HG02885 (cell line): Measurements from ENCODE around the gene HOOK1.

Source experiments
- ATAC-seq: cut with Tn5 transposase; IDR thresholded peaks from one replicate; pipeline ENCODE4 v1.9.1; 2021; ENCODE audit warnings: mild to moderate bottlenecking; ENCODE audit not compliant: unreplicated experiment, poor library complexity

HOOK1 gene

GRCh38 chr1:59814901-59815825 is at the start of gene HOOK1:
TSS of gene HOOK1 (plus strand) at chr1:59814949. CDS start at chr1:59815118, 169 bp downstream.
- peak; percentile 34 for ATAC-seq

GRCh38 chr1:59765011-59765730 is 49.6 kb upstream of the HOOK1 start:
- ATAC-seq, result no peak

GRCh38 chr1:59766227-59766855 is 48.4 kb upstream of the HOOK1 start:
- no peak for ATAC-seq

- no peak for ATAC-seq
Observed at GRCh38 chr1:59767119-59767518, 47.6 kb upstream of the HOOK1 start.

GRCh38 chr1:59768792-59769735 is 45.7 kb upstream of the HOOK1 start:
- no peak for ATAC-seq

- no peak for ATAC-seq
Observed at GRCh38 chr1:59769736-59770095, 45.0 kb upstream of the HOOK1 start.

- ATAC-seq, result no peak
Observed at GRCh38 chr1:59771361-59771760, 43.4 kb upstream of the HOOK1 start.

GRCh38 chr1:59775480-59775879 is 39.3 kb upstream of the HOOK1 start:
- no peak for ATAC-seq

GRCh38 chr1:59776960-59777852 is 37.5 kb upstream of the HOOK1 start:
- no peak for ATAC-seq

GRCh38 chr1:59779949-59780348 is 34.8 kb upstream of the HOOK1 start:
- no peak for ATAC-seq

- no peak for ATAC-seq
Observed at GRCh38 chr1:59788825-59789224, 25.9 kb upstream of the HOOK1 start.

- ATAC-seq, result no peak
Observed at GRCh38 chr1:59798600-59798999, 16.1 kb upstream of the HOOK1 start.

- ATAC-seq, result no peak
Observed at GRCh38 chr1:59803458-59804038, 11.2 kb upstream of the HOOK1 start.

GRCh38 chr1:59804301-59804700 is 10.4 kb upstream of the HOOK1 start:
- ATAC-seq, result no peak

- no peak for ATAC-seq
Observed at GRCh38 chr1:59805554-59805953, 9.2 kb upstream of the HOOK1 start.

- ATAC-seq, result peak; percentile 94
Observed at GRCh38 chr1:59814180-59814900, 409 bp upstream of the HOOK1 start.

GRCh38 chr1:59815892-59816291 is 1.1 kb downstream of the HOOK1 start:
- no peak for ATAC-seq

GRCh38 chr1:59816318-59816878 is 1.6 kb downstream of the HOOK1 start:
- no peak for ATAC-seq
